ENCODE measurements around the gene ZFYVE21.
"Not testable (repeated sequence)": the region's sequence is repeated elsewhere in the genome, so short reads cannot be mapped to it uniquely, and the experiment has no call there.

The ZFYVE21 gene

GRCh38 chr14:103715052-103716000 lies at the start of gene ZFYVE21, which contains the start of gene XRCC3:
Gene ZFYVE21 (plus strand): TSS chr14:103715810. CDS start chr14:103715842, 32 bp downstream.
Gene XRCC3 (minus strand): TSS chr14:103715451. CDS start chr14:103711087, 4,364 bp downstream.
- DNase-seq (ENCODE audit: low read depth) = peak; percentile 99

- DNase-seq (ENCODE audit: low read depth) = no peak
Observed at GRCh38 chr14:103667671-103668070, 47.9 kb upstream of the ZFYVE21 start.

GRCh38 chr14:103668117-103668516 lies 47.5 kb upstream of the ZFYVE21 start:
- no peak for DNase-seq (ENCODE audit: low read depth)

- DNase-seq (ENCODE audit: low read depth) = no peak
Observed at GRCh38 chr14:103669370-103669769, 46.2 kb upstream of the ZFYVE21 start.

GRCh38 chr14:103671911-103672310 lies 43.7 kb upstream of the ZFYVE21 start:
- no peak for DNase-seq (ENCODE audit: low read depth)

- no peak for DNase-seq (ENCODE audit: low read depth)
Observed at GRCh38 chr14:103675957-103676356, 39.7 kb upstream of the ZFYVE21 start.

- DNase-seq (ENCODE audit: low read depth) = no peak
Observed at GRCh38 chr14:103676881-103677675, 38.5 kb upstream of the ZFYVE21 start.

- DNase-seq (ENCODE audit: low read depth) = peak; percentile 7
Observed at GRCh38 chr14:103679351-103679750, 36.3 kb upstream of the ZFYVE21 start.

GRCh38 chr14:103680491-103681231 lies 34.9 kb upstream of the ZFYVE21 start:
- no peak for DNase-seq (ENCODE audit: low read depth)

GRCh38 chr14:103683139-103683538 lies 32.5 kb upstream of the ZFYVE21 start:
- no peak for DNase-seq (ENCODE audit: low read depth)

GRCh38 chr14:103684471-103684870 lies 31.1 kb upstream of the ZFYVE21 start:
- no peak for DNase-seq (ENCODE audit: low read depth)

GRCh38 chr14:103684871-103685270 lies 30.7 kb upstream of the ZFYVE21 start:
- no peak for DNase-seq (ENCODE audit: low read depth)

GRCh38 chr14:103685276-103686211 lies 30.1 kb upstream of the ZFYVE21 start:
- no peak for DNase-seq (ENCODE audit: low read depth)

- no peak for DNase-seq (ENCODE audit: low read depth)
Observed at GRCh38 chr14:103686831-103687485, 28.7 kb upstream of the ZFYVE21 start.

GRCh38 chr14:103687712-103688111 lies 27.9 kb upstream of the ZFYVE21 start:
- no peak for DNase-seq (ENCODE audit: low read depth)

GRCh38 chr14:103688441-103688840 lies 27.2 kb upstream of the ZFYVE21 start:
- no peak for DNase-seq (ENCODE audit: low read depth)

GRCh38 chr14:103688906-103689902 lies 26.4 kb upstream of the ZFYVE21 start:
- no peak for DNase-seq (ENCODE audit: low read depth)

- no peak for DNase-seq (ENCODE audit: low read depth)
Observed at GRCh38 chr14:103690332-103690731, 25.3 kb upstream of the ZFYVE21 start.

GRCh38 chr14:103691655-103692054 lies 24.0 kb upstream of the ZFYVE21 start:
- not testable (repeated sequence) for DNase-seq (ENCODE audit: low read depth)

Data from stimulated activated CD8-positive, alpha-beta memory T cell treated with anti-CD3 and anti-CD28 coated beads, Interleukin-15, amount 100 ng/mL, for 1 hour (primary cell).